22Rv1 (cell line): ENCODE results near the gene XXYLT1.

ENCODE experiments used
- H3K27ac ChIP-seq: fragments of 450-650 bp; 2 replicates; pipeline ENCODE4 v1.5.1; 2017
- ZFX ChIP-seq: fragments of 450-650 bp; IDR thresholded peaks from 2 replicates; pipeline ENCODE4 v1.6.1; 2017; ENCODE audit warnings: antibody characterized with exemption, borderline replicate concordance
- TF ChIP-seq, protein P1 (sequence below): fragments of 450-650 bp; IDR thresholded peaks from 2 replicates; pipeline ENCODE4 v1.5.1; 2017; ENCODE audit warnings: mild to moderate bottlenecking

The XXYLT1 gene

GRCh38 chr3:195184716-195185421 is 86.1 kb downstream of the XXYLT1 start:
- H3K27ac ChIP-seq: no peak overlapping the region
- TF ChIP-seq ZFX: no peak
- TF ChIP-seq, protein P1, sequence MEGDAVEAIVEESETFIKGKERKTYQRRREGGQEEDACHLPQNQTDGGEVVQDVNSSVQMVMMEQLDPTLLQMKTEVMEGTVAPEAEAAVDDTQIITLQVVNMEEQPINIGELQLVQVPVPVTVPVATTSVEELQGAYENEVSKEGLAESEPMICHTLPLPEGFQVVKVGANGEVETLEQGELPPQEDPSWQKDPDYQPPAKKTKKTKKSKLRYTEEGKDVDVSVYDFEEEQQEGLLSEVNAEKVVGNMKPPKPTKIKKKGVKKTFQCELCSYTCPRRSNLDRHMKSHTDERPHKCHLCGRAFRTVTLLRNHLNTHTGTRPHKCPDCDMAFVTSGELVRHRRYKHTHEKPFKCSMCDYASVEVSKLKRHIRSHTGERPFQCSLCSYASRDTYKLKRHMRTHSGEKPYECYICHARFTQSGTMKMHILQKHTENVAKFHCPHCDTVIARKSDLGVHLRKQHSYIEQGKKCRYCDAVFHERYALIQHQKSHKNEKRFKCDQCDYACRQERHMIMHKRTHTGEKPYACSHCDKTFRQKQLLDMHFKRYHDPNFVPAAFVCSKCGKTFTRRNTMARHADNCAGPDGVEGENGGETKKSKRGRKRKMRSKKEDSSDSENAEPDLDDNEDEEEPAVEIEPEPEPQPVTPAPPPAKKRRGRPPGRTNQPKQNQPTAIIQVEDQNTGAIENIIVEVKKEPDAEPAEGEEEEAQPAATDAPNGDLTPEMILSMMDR: no peak

GRCh38 chr3:195183071-195183776 is 87.7 kb downstream of the XXYLT1 start:
- no peak for TF ChIP-seq ZFX
- TF ChIP-seq, protein P1: no peak
- no peak overlapping the region for H3K27ac ChIP-seq

GRCh38 chr3:195182470-195182795 is 88.5 kb downstream of the XXYLT1 start:
- no peak for TF ChIP-seq ZFX
- TF ChIP-seq, protein P1: no peak
- H3K27ac ChIP-seq: no peak overlapping the region

GRCh38 chr3:195181741-195182469 is 89.1 kb downstream of the XXYLT1 start:
- no peak overlapping the region for H3K27ac ChIP-seq
- TF ChIP-seq, protein P1: no peak
- no peak for TF ChIP-seq ZFX

DNA sequence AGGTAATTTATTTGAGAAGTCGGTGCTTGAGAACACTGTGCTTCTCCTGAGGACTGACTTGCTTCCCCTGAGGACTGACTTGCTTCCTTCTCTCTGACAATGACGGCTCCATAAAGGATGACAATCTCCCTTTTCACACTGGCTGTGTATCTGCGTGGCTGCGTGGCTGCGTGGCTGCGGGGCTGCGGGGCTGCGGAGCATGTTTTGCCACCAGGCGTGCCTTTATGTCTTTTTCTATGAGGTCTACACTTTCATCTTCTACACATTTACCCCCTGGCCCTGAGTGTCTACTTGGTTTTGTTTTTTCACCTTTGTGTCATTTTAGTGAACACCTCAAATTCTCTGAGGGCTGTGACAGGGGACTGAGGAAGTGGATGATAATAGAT is 89.9 kb downstream of the XXYLT1 start:
- H3K27ac ChIP-seq: no peak overlapping the region
- TF ChIP-seq, protein P1: no peak
- no peak for TF ChIP-seq ZFX

DNA sequence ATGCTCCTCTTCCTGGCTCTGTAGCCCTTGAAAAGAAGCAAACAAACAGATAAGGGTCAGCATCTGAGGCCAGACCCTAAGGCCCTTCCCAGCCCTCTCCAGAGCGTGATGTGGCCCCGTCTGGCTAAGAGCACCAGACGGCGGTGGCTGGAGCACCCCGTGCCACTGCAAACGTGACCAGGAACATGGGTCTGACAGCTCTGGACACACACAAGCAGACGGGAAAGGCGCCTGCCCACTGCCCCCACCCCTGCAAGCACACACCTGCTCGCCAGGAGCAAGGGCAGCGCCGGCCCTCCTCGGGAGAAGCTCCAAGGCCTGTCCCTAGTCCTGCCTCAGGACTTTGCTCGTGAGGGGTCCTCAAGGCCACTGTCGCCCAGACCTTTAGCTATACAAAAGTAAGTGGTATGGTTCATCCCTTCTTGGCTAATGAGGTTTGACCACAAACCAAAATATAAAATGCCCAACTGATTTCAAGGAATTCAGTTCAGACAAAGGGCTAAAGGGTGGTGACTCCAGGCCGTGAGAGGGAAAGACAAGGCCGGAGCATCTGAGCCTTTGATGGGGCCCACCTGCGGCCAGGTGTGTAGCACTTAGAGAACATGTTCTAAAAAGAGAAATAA is 90.4 kb downstream of the XXYLT1 start:
- H3K27ac ChIP-seq: no peak overlapping the region
- TF ChIP-seq, protein P1: no peak
- no peak for TF ChIP-seq ZFX
